WTC11 (cell line): ENCODE data around the gene CD82. TPM values are rescaled to one million over a fixed set of nuclear protein-coding genes. Genes with fewer than 3 reads are reported as not detected.

Source experiments
- ATAC-seq: fragments of 200-7000 bp; cut with Tn5 transposase; 2 replicates; pipeline ENCODE4 v1.10.0; 2021; ENCODE audit warnings: mild to moderate bottlenecking, moderate library complexity
- CTCF ChIA-PET: fragments of 300-600 bp; sonication (Branson Sonifier 250); formaldehyde crosslinking; loops from one replicate; lab custom pipeline; 2021; ENCODE audit warnings: antibody characterized with exemption; lab: Charles Lee
- POLR2A ChIA-PET: fragments of 350-600 bp; sonication (Branson Sonifier 250); formaldehyde crosslinking; loops from one replicate; lab custom pipeline; 2021; ENCODE audit warnings: antibody characterized with exemption; lab: Charles Lee
- DNase-seq: peaks from one replicate; pipeline ENCODE4 v3.0.0; 2021; ENCODE audit warnings: low spot score
- H3K27ac Mint-ChIP-seq: 2 replicates; pipeline ENCODE4 v1.8.0; 2021; ENCODE audit warnings: mixed read lengths
- H3K27me3 Mint-ChIP-seq: 2 replicates; pipeline ENCODE4 v1.8.0; 2021; ENCODE audit warnings: low read depth, mild to moderate bottlenecking, moderate library complexity, mixed read lengths
- H3K36me3 Mint-ChIP-seq: 2 replicates; pipeline ENCODE4 v1.8.0; 2021; ENCODE audit warnings: mixed read lengths
- H3K4me1 Mint-ChIP-seq: 2 replicates; pipeline ENCODE4 v1.8.0; 2022; ENCODE audit warnings: mixed read lengths
- H3K4me3 Mint-ChIP-seq: 2 replicates; pipeline ENCODE4 v1.8.0; 2021; ENCODE audit warnings: mild to moderate bottlenecking, moderate library complexity, mixed read lengths
- H3K9me3 Mint-ChIP-seq: 2 replicates; pipeline ENCODE4 v1.8.0; 2021; ENCODE audit warnings: mixed read lengths
- CBFB ChIP-seq: sonication (generic); formaldehyde crosslinking; IDR thresholded peaks from 2 replicates; pipeline ENCODE4 v1.8.1; 2022; ENCODE audit warnings: mild to moderate bottlenecking, low read depth, missing genetic modification reagents
- ELF4 ChIP-seq: sonication (generic); formaldehyde crosslinking; IDR thresholded peaks from 2 replicates; pipeline ENCODE4 v1.8.1; 2022; ENCODE audit warnings: low read depth, mild to moderate bottlenecking, moderate library complexity, missing genetic modification reagents
- FOXP1 ChIP-seq: sonication (generic); formaldehyde crosslinking; IDR thresholded peaks from 2 replicates; pipeline ENCODE4 v1.8.0; 2022; ENCODE audit warnings: missing genetic modification reagents, mild to moderate bottlenecking, moderate library complexity, borderline replicate concordance
- GABPB1 ChIP-seq: sonication (generic); formaldehyde crosslinking; IDR thresholded peaks from 2 replicates; pipeline ENCODE4 v1.8.1; 2023; ENCODE audit warnings: mild to moderate bottlenecking, missing genetic modification reagents
- NFE2L1 ChIP-seq: sonication (generic); formaldehyde crosslinking; IDR thresholded peaks from 2 replicates; pipeline ENCODE4 v1.8.1; 2023; ENCODE audit warnings: missing genetic modification reagents
- NR1H2 ChIP-seq: sonication (generic); formaldehyde crosslinking; IDR thresholded peaks from 2 replicates; pipeline ENCODE4 v1.9.0; 2021; ENCODE audit warnings: mild to moderate bottlenecking, moderate library complexity, missing genetic modification reagents
- NR2C2 ChIP-seq: sonication (generic); formaldehyde crosslinking; IDR thresholded peaks from 2 replicates; pipeline ENCODE4 v1.8.0; 2022; ENCODE audit warnings: mild to moderate bottlenecking, missing genetic modification reagents
- SMAD3 ChIP-seq: sonication (generic); formaldehyde crosslinking; IDR thresholded peaks from 2 replicates; pipeline ENCODE4 v1.8.0; 2022; ENCODE audit warnings: missing genetic modification reagents, mild to moderate bottlenecking, borderline replicate concordance
- SMAD4 ChIP-seq: sonication (generic); formaldehyde crosslinking; IDR thresholded peaks from 2 replicates; pipeline ENCODE4 v1.8.0; 2022; ENCODE audit warnings: mild to moderate bottlenecking, missing genetic modification reagents
- TCF7 ChIP-seq: sonication (generic); formaldehyde crosslinking; IDR thresholded peaks from 2 replicates; pipeline ENCODE4 v1.8.0; 2022; ENCODE audit warnings: mild to moderate bottlenecking, low read depth, missing genetic modification reagents, moderate library complexity
- ZBTB21 ChIP-seq: sonication (generic); formaldehyde crosslinking; IDR thresholded peaks from 2 replicates; pipeline ENCODE4 v1.8.1; 2023; ENCODE audit warnings: mild to moderate bottlenecking, missing genetic modification reagents, borderline replicate concordance
- ZNF121 ChIP-seq: sonication (generic); formaldehyde crosslinking; IDR thresholded peaks from 2 replicates; pipeline ENCODE4 v1.8.0; 2023; ENCODE audit warnings: missing genetic modification reagents
- ZNF263 ChIP-seq: sonication (generic); formaldehyde crosslinking; IDR thresholded peaks from 2 replicates; pipeline ENCODE4 v1.8.1; 2022; ENCODE audit warnings: low read depth, mild to moderate bottlenecking, moderate library complexity, missing genetic modification reagents
- ZNF671 ChIP-seq: fragments of 250-450 bp; sonication (Bioruptor Pico); IDR thresholded peaks from 2 replicates; pipeline ENCODE4 v1.8.0; 2021; ENCODE audit warnings: mild to moderate bottlenecking
- total RNA-seq: library from RNA; stranded (reverse); gene quantifications from 3 replicates; pipeline ENCODE4 v1.2.3, GENCODE V29; 2021
- TF ChIP-seq, protein P1 (sequence below): sonication (generic); formaldehyde crosslinking; conservative IDR thresholded peaks from 2 replicates; pipeline ENCODE4 v1.8.1; 2022; ENCODE audit warnings: mild to moderate bottlenecking, missing genetic modification reagents
- TF ChIP-seq, protein P2 (sequence below): sonication (generic); formaldehyde crosslinking; IDR thresholded peaks from 2 replicates; pipeline ENCODE4 v1.8.1; 2022; ENCODE audit warnings: low read depth, mild to moderate bottlenecking, moderate library complexity, missing genetic modification reagents, borderline replicate concordance
- TF ChIP-seq, protein P3 (sequence below): sonication (generic); formaldehyde crosslinking; IDR thresholded peaks from 2 replicates; pipeline ENCODE4 v1.8.0; 2023; ENCODE audit warnings: mild to moderate bottlenecking, missing genetic modification reagents

CD82 gene
- total RNA-seq, 1 experiment from 2014 or later: 15.5 TPM

DNA sequence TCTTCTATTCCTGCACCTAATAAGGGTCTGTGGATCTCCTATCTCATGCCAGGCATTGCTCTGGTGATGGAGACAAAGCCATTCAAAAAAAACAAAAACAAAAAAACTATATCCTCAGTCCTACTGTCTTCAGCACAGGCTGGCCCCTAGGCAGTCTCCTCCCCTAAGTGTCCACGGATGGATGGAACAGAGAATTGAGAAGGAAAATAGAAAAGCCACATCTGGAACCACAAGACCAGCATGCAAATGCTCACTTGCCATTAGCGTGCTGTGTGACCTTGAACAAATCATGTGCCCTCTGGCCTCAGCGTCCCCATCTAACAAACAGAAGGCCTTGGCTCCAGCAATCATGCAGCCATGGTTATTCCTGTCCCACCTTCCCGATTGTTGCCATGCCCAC lies 32.7 kb upstream of the CD82 start (continued):
- TF ChIP-seq ZNF121 (CRISPR knock-in tag) (no peak), NR2C2 (CRISPR knock-in tag) (no peak), SMAD3 (CRISPR knock-in tag) (no peak)
- TF ChIP-seq, all 79 proteins: peak for 0

DNA sequence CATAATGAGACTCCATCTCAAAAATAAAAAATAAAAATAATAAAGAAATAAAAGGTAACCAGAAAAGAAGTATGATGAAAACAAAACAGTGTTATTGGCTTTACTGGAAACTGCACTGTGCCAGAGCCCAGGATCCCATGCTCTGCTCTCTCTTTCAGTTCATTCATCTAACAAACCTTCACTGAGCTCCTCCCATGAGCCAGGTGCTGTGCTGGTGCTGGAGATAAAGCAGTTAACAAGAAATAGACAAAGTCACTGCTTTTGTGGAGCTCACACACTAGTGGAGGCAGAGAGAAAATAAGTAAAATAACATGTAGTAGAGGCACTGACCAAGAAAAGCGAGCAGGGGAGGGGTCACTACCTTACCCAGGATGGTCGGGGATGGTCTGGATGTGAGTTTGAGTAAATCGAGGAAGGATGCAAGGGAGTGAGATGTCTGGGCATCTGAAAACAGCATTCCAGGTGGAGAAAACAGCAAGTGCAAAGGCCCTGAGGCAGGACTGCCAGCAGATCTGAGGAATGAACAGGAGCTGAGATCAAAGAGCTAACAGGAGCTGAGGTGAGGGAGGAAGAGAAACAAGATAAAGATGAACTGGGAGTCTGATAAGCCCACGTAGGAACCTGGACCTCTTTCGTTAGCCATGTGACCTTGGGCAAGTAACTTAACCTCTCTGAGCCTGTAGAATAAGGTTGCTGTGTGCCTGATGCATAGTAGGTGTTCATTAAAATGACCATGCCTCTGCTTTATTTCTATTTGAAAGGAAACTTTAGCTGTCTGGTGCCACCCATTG lies 31.3 kb upstream of the CD82 start:
- no peak for DNase-seq
- Mint-ChIP-seq H3K4me1 (peaks cover 20% of the 10 kb centered on the region), H3K27me3 (peaks cover 8% of the 10 kb centered on the region), H3K27ac (no peak overlapping the region), H3K36me3 (no peaks in the 10 kb centered on the region), H3K4me3 (no peak overlapping the region), H3K9me3 (peaks cover 3% of the 10 kb centered on the region; the same call in 1 of the 2 replicates)
- TF ChIP-seq NR1H2 (CRISPR knock-in tag) (no peak), ZBTB21 (CRISPR knock-in tag) (no peak), ZNF671 (CRISPR knock-in tag) (no peak), NFE2L1 (CRISPR knock-in tag) (no peak), TCF7 (no peak)
- TF ChIP-seq, protein P1, sequence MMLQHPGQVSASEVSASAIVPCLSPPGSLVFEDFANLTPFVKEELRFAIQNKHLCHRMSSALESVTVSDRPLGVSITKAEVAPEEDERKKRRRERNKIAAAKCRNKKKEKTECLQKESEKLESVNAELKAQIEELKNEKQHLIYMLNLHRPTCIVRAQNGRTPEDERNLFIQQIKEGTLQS (CRISPR knock-in tag): no peak
- CTCF ChIA-PET: interaction anchor here (1.0 to 2.9 kb wide), 5 partner anchors 11 to 440 kb away, joined by 3 to 21 read pairs (median 4); no protein-coding TSS in a partner anchor
- no peak for ATAC-seq
- POLR2A ChIA-PET: no interaction called here

DNA sequence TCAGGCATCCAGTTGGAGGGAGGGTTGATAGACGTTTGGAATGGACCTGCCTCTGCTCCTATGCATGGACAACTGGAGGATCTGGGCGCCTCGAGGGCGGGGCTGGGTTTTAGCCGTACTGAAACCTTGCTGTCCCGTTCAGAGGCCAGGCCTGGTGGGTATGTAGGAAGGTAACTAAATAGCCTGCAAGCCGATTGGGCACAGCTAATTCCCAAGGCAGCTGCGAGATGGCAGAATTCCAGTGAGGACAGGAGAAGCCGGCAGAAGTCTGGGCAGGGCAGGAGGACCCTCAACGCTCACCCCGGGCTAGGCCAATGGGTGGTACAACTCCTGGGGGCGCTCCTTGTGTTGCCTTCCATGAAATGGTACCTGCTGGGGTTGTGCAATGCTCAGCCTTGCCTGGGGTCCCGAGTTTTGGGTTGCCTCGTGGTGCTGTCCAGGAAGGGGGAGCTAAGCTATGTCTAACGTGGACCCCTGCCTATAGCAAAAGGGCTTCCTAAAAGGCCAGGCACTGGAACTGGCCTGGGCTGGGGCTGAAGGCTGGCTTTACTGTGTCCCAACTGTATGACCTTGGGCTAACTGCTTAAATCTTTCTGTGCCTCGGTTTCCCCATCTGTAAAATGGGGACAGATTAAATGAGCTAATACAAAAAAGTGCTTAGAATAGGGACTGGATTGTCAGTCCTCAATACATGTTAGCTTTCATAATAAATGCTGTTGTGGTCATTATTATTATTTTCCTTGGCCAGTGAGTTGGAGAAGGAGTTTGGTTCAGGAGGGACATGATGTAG lies 30.1 kb upstream of the CD82 start:
- H3K4me1 Mint-ChIP-seq: peaks cover 20% of the 10 kb centered on the region
- ATAC-seq (no peak), DNase-seq (no peak)
- H3K4me3 Mint-ChIP-seq: no peak overlapping the region
- H3K27me3 Mint-ChIP-seq: peaks cover 8% of the 10 kb centered on the region
- no peaks in the 10 kb centered on the region for H3K36me3 Mint-ChIP-seq
- H3K27ac Mint-ChIP-seq: no peak overlapping the region; the same call in 1 of the 2 replicates
- ChIA-PET POLR2A (no interaction called here), CTCF (interaction anchor here (0.6 to 2.9 kb wide), 10 partner anchors 12 to 441 kb away, joined by 3 to 21 read pairs (median 4); no protein-coding TSS in a partner anchor)
- H3K9me3 Mint-ChIP-seq: peaks cover 3% of the 10 kb centered on the region; the same call in 1 of the 2 replicates
- TF ChIP-seq ELF4 (CRISPR knock-in tag): no peak
- no peak for TF ChIP-seq ZNF263
- no peak for TF ChIP-seq CBFB (CRISPR knock-in tag)
- TF ChIP-seq SMAD4 (CRISPR knock-in tag): no peak
- TF ChIP-seq, protein P2, sequence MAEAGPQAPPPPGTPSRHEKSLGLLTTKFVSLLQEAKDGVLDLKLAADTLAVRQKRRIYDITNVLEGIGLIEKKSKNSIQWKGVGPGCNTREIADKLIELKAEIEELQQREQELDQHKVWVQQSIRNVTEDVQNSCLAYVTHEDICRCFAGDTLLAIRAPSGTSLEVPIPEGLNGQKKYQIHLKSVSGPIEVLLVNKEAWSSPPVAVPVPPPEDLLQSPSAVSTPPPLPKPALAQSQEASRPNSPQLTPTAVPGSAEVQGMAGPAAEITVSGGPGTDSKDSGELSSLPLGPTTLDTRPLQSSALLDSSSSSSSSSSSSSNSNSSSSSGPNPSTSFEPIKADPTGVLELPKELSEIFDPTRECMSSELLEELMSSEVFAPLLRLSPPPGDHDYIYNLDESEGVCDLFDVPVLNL (CRISPR knock-in tag): no peak
- TF ChIP-seq GABPB1 (CRISPR knock-in tag): no peak
- TF ChIP-seq, protein P3, sequence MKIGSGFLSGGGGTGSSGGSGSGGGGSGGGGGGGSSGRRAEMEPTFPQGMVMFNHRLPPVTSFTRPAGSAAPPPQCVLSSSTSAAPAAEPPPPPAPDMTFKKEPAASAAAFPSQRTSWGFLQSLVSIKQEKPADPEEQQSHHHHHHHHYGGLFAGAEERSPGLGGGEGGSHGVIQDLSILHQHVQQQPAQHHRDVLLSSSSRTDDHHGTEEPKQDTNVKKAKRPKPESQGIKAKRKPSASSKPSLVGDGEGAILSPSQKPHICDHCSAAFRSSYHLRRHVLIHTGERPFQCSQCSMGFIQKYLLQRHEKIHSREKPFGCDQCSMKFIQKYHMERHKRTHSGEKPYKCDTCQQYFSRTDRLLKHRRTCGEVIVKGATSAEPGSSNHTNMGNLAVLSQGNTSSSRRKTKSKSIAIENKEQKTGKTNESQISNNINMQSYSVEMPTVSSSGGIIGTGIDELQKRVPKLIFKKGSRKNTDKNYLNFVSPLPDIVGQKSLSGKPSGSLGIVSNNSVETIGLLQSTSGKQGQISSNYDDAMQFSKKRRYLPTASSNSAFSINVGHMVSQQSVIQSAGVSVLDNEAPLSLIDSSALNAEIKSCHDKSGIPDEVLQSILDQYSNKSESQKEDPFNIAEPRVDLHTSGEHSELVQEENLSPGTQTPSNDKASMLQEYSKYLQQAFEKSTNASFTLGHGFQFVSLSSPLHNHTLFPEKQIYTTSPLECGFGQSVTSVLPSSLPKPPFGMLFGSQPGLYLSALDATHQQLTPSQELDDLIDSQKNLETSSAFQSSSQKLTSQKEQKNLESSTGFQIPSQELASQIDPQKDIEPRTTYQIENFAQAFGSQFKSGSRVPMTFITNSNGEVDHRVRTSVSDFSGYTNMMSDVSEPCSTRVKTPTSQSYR (CRISPR knock-in tag): no peak
- TF ChIP-seq NFE2L1 (CRISPR knock-in tag): no peak
- TF ChIP-seq FOXP1 (CRISPR knock-in tag): no peak
